T-helper 1 cell treated with Interleukin-12 subunit alpha and Interleukin-12 subunit beta and Interleukin-4 antibody, amounts not matched to agents 30 ng/mL and 1 ng/mL, for 36 hours (primary cell): ENCODE data around the gene MYOZ3. TPM values are rescaled to one million over a fixed set of nuclear protein-coding genes. Genes with fewer than 3 reads are reported as not detected.

Experiments used
- intact Hi-C: fragments of 100-400 bp; cut with micrococcal nuclease; formaldehyde crosslinking; loops from one replicate; pipeline ENCODE4 v1.15.1; 2024
- total RNA-seq: library from RNA; stranded (reverse); gene quantifications from 2 replicates; pipeline ENCODE4 v1.2.3, GENCODE V29; 2022

The MYOZ3 gene
- total RNA-seq, 1 donor from 2014 or later: not detected

- intact Hi-C loops: no loop called here
These were observed 33.6 kb downstream of the MYOZ3 start for GRCh38 chr5:150694612-150695011.

GRCh38 chr5:150700246-150700593, 39.2 kb downstream of the MYOZ3 start:
- intact Hi-C loops: loop anchor here (1.0 to 2.0 kb wide), 9 partner anchors 139 to 1351 kb away; partner anchors contain the start of genes ANXA6, G3BP1, GM2A and TCOF1

- intact Hi-C loops: loop anchor here (1.0 to 2.0 kb wide), 19 partner anchors 37 to 1352 kb away; partner anchors contain the start of genes ANXA6, CD74, G3BP1 and GM2A
These were observed 39.7 kb downstream of the MYOZ3 start, which contains the start of gene RBM22 for GRCh38 chr5:150700594-150701377. Gene RBM22 (minus strand): TSS chr5:150701062. CDS start chr5:150700985, 77 bp downstream.

GRCh38 chr5:150703762-150704161, 42.7 kb downstream of the MYOZ3 start:
- intact Hi-C loops: no loop called here

GRCh38 chr5:150706776-150707390, 45.8 kb downstream of the MYOZ3 start:
- intact Hi-C loops: no loop called here

GRCh38 chr5:150710165-150710564, 49.1 kb downstream of the MYOZ3 start:
- intact Hi-C loops: loop anchor here (2.0 kb wide), 1 partner anchor 149 kb away; no protein-coding TSS in a partner anchor

- intact Hi-C loops: no loop called here
These were observed 62.8 kb downstream of the MYOZ3 start for GRCh38 chr5:150723845-150724244.

Other genes starting within 250 kb of the MYOZ3 start
- gene CD74, start 248.3 kb upstream of the MYOZ3 start, total RNA-seq: 1,446 and 1,476 TPM in 2 replicates
- gene RPS14, start 211.5 kb upstream of the MYOZ3 start, total RNA-seq: 1,931 and 1,964 TPM in 2 replicates
- gene NDST1, start 153.1 kb upstream of the MYOZ3 start, total RNA-seq: 0.49 and 0.51 TPM in 2 replicates
- gene SYNPO, start 20.6 kb upstream of the MYOZ3 start, total RNA-seq: not detected in 2 replicates
- gene RBM22, start 39.8 kb downstream of the MYOZ3 start, total RNA-seq: 71.7 and 74.7 TPM in 2 replicates
- gene DCTN4, start 97.8 kb downstream of the MYOZ3 start, total RNA-seq: 39.6 and 46.6 TPM in 2 replicates
- 16.7 and 18.6 TPM in 2 replicates for gene SMIM3, start 117.5 kb downstream of the MYOZ3 start, total RNA-seq
- 1.1 and 2.0 TPM in 2 replicates for gene IRGM, start 185.3 kb downstream of the MYOZ3 start, total RNA-seq
- 0.54 and 0.61 TPM in 2 replicates for gene ZNF300, start 243.7 kb downstream of the MYOZ3 start, total RNA-seq